GM19351 (cell line): ENCODE data around the gene CCNF.
"Not testable (repeated sequence)": the region's sequence is repeated elsewhere in the genome, so short reads cannot be mapped to it uniquely, and the experiment has no call there.

Experiments used
- ATAC-seq: cut with Tn5 transposase; IDR thresholded peaks from one replicate; pipeline ENCODE4 v1.9.1; 2021; ENCODE audit warnings: mild to moderate bottlenecking, moderate library complexity; ENCODE audit not compliant: unreplicated experiment

CCNF gene, protein sequence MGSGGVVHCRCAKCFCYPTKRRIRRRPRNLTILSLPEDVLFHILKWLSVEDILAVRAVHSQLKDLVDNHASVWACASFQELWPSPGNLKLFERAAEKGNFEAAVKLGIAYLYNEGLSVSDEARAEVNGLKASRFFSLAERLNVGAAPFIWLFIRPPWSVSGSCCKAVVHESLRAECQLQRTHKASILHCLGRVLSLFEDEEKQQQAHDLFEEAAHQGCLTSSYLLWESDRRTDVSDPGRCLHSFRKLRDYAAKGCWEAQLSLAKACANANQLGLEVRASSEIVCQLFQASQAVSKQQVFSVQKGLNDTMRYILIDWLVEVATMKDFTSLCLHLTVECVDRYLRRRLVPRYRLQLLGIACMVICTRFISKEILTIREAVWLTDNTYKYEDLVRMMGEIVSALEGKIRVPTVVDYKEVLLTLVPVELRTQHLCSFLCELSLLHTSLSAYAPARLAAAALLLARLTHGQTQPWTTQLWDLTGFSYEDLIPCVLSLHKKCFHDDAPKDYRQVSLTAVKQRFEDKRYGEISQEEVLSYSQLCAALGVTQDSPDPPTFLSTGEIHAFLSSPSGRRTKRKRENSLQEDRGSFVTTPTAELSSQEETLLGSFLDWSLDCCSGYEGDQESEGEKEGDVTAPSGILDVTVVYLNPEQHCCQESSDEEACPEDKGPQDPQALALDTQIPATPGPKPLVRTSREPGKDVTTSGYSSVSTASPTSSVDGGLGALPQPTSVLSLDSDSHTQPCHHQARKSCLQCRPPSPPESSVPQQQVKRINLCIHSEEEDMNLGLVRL

GRCh38 chr16:2429034-2429770 is at the start of gene CCNF:
Gene CCNF (plus strand): TSS chr16:2429447. CDS start chr16:2429482, 35 bp downstream.
- peak; percentile 84 for ATAC-seq

GRCh38 chr16:2383501-2383900 is 45.7 kb upstream of the CCNF start:
- ATAC-seq: no peak

GRCh38 chr16:2384426-2384825 is 44.8 kb upstream of the CCNF start:
- ATAC-seq: no peak

DNA sequence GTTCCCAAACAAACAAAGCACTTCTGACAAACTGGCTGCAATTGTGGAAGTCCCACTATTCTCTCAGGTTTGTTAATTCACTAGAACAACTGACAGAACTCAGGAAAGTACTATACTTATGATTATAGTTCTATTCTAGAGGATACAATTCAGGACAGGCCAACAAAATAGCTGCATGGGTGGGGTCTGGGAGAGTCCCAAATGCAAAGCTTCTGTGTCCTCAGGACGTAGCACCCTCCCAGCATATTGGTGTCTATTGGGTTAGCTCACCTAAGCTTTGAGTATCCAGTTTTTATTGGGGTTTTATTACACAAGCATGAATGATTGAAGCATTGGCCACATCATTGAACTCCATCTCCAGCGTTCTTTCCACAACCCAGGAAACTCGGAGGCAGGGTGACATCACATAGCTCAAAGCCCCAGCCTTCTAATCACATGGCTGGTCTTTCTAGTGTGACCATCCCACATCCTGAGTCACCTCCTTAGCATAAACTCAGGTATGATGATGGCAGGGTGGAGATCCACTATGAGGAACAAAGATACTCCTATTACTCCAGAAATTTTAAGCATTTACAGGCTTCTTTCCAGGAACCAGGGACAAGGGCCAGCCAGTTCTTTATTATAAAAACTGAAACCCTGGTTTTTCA is 43.9 kb upstream of the CCNF start:
- ATAC-seq: no peak

GRCh38 chr16:2385982-2386381 is 43.3 kb upstream of the CCNF start:
- not testable (repeated sequence) for ATAC-seq

DNA sequence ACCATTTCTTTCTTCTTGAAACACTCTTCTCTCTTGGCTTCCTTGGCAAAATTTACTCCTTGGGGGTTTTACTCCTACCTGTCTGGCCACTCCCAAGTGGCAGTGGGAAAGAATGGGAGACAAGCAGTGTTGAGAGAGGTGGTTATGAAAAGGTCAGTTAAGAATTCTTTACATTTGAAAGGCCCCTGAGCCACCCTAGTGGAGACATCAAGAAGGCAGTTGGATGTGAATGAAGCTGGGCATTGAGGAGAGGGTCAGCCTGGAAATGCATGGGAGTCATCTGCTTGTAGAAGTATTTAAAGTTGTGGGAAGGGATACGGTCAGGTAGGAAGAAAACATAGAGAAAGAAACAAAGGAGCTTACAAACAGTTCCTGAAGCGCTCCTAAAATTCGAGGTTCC is 42.3 kb upstream of the CCNF start:
- no peak for ATAC-seq

DNA sequence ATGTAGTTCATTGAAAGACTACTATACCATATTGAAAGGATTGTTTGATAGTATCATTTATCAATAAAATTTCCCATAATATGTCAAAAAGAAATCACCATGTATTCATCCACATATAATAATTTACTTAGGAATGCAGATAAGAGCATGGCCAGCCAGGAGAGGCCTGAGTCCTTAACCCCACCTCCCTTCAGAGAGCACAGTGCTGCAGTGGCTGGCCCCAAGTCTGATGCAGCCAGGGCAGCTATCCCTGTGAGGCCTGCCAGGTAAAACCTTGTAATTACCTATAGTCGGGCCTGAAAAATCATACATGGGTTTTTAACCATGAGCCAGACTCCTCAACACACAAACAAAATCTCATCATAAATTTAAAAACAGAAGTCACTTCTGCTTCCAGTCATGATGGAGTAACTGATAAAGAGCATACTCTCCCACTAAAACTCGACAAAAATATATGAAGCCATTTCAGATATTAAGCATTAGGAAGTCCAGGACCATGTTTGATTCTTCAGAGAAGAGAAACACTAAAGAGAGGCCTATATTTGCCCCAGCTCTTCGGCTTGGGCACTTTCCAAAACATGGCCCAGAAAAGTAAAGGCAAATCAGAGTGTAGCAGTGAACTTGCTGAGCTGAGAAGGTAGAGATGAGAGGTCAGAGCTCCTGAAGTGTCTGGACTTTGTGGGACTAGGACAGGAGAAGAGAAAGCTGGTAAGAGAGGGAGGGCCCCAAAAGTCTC is 40.9 kb upstream of the CCNF start:
- ATAC-seq: no peak

DNA sequence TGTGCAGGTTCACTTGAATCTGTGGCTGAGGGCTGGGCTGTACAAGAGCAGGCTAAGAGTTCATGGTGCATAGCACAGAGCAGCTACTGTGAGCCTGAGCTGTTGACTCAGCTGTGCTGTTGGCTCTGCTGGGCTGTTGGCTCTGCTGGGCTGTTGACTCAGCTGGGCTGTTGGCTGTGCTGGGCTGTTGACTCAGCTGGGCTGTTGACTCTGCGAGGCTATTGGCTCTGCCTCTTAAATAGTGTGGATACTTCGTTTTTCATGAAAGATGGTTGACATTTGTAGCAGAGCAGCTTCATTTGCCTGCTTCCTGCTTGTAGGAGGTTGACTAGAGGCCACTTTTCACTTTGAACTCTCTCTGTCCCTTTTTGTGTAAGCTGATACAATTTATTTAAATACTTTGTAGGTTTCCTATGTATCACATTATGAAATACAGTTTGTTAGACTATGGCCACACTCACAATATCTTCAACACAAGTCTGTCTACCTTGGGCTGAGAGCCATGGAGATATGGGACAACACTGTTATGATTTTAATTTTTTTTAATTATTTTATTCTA is 40.3 kb upstream of the CCNF start:
- ATAC-seq: no peak

- ATAC-seq: no peak
These were observed 37.2 kb upstream of the CCNF start for GRCh38 chr16:2392025-2392424.

DNA sequence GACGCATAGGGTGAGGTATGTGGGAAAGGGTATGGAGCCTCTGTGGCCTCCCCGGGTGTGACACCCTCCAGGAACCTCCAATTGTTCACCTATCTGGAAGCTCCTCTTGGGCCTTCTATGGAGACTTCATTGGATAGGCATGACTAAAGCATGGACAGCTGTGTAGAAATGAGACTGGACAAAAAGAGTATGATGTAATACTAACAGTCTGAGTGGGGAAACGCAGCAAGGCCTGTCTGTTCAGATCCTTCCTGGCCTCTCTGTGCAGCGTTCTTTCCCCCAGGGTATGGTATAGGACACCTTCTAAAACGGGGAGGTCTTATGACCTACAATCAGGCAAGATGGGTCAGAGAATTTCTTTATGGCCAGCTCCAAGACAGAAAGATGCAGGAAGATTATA is 30.7 kb upstream of the CCNF start:
- no peak for ATAC-seq

DNA sequence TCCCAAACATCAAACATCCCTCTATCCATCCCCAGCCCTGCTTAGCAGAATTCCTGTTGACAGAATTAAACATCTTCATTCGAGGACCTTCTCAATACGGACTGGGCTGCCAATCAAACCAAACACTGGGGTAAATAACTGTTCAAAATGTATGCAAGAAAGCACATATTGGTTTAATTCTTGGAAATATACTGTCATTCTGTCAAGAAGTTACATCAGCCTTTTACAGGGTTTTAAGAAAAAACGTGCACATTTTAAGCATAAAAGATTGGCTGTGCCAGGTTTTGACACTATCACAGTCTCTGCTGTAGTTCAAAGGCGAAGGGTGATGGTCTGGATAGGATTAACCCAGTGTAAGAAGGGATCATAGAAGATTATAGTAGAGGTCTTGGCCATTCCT is 25.1 kb upstream of the CCNF start:
- no peak for ATAC-seq

DNA sequence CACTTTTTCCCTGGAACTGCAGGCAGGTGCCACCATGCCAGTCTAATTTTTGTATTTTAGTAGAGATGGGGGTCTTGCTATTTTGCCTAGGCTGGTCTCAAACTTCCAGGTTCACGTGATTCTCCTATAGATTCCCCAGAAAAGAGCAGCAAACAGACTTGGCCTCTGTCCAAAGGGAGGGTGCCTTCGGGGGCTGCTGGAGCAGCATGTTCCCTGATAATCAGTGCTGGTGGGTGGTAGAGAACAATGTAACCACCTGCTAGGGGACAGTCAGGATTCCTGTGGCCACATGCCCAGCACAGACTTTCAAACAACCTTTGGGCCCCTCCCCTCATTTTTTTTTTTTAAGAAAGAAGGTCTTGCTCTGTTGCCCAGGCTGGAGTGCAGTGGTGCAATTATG is 14.2 kb upstream of the CCNF start:
- ATAC-seq: no peak

- no peak for ATAC-seq
These were observed 9.2 kb upstream of the CCNF start for GRCh38 chr16:2420035-2420434.

DNA sequence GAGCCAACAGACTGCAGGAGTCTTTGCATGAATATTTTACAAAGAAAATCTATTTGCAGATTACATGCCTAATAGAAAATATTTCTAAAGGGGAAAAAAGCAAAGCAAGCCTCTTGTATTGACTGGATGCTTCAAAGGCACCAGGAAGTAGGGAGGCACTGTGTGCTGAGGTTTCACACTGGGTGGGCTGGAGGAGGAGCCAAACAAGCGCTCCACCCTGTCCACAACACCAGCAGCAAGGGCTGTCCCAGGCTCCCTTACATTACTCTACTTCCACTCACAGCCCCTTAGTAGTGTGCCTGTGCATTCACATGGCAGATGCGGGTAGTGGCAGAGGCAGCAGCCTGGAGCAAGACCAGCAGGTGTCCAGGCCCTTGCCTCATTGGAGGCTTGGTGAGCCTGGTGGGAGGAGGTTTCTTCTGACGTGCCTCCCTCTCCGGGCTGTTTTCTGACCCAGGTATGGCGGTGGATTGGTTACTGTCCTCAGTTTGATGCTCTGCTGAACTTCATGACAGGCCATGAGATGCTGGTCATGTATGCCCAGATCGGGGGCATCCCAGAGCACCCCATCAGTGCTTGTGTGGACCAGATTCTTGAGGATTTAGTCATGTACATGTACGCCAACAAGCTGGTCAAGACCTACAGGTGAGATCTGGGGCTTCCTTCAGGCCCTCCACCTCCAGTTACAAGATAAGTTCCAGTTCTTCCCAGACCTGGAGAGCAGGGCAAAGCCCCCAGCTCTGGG is 7.0 kb upstream of the CCNF start:
- no peak for ATAC-seq

DNA sequence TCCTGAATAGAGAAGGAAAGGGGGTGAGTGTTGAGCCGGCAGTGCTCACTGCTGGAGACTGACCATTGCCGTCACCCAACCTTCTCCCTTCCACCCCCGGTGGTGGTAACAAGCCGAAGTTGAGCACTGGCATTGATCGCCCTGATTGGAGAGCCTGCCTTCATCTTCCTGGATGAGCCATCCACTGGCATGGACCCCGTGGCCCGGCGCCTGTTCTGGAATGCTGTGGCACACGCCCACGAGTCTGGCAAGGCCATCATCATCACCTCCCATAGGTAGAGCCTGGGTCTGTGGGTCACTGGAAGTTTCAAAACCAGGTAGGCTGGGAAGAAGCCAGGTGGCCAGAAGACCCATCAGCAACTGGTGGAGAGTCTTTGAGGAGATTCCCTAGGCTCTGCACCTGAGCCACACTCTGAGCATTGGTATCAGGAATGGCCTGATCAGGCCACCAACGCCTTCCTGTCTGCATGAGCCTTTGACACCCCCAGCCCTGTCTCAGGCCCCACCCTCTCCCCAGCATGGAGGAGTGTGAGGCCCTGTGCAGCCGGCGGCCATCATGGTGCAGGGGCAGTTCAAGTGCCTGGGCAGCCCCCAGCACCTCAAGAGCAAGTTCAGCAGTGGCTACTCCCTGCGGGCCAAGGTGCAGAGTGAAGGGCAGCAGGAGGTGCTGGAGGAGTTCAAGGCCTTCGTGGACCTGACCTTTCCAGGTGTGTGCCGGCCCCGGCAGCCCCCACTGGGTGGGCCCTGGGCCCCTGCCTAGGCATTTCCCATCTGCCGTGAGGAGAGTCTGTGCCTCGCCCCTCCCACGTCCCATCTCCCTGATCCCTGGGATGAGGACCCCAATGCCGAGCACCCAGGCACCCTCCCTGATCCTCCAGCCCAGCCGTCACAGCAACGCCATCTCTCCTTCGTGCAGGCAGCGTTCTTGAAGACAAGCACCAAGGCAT is 4.9 kb upstream of the CCNF start:
- ATAC-seq: no peak

DNA sequence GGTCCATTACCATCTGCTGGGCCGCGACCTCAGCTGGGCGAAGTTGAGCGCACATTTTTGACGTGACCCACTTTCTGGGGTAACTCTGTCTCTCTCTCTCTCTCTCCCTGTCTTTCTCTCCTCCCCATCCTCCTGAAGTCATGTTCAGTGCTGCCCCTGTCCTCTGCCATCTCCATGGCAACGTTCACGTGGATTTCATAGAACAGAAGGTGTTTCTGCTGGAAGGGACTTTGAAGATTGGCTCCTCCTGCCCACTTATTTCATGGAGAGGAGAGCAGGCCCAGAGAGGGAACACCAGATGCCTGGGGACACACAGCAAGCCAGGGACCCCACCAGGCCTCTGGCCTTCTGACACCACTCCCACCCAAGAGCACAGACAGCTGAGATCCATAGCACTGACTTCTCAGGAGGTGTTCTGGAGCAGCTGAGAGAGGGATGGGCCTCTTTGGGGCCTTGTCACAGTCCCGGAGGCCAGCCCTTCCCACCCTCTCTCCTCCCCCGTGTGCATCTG is 4.2 kb upstream of the CCNF start:
- ATAC-seq: no peak

- ATAC-seq: no peak
These were observed 3.3 kb upstream of the CCNF start for GRCh38 chr16:2425825-2426430.

DNA sequence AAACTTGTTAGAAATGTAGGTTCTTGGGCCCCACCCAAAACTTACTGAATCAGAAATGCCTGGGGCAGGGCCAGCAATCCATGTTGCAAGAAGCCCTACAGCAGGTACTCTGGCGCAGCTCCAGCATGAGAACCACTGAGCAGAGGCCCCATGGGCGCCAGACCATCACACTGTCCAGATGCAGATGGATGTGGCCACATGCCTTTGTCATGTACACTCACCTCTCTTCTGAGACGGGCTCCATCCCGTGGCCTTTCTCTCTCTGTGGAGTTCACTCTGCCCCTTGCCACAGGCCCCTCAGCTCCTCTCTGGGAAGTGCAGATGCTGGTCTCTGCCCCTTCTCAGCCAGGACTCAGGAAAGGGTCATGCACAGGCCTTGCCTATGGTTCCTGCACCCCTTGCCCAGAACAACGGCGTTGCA is 2.3 kb upstream of the CCNF start:
- ATAC-seq: no peak
